NT2/D1 (cell line): ENCODE data around the gene ZNF268.

Source experiments
- DNase-seq: peaks from one replicate; pipeline ENCODE4 v3.0.0-alpha.2; 2011; ENCODE audit warnings: low read depth, low spot score
- H3K27me3 ChIP-seq: 2 replicates; pipeline ENCODE4 v1.6.0; 2011; ENCODE audit warnings: mild to moderate bottlenecking; ENCODE audit not compliant: insufficient read length, insufficient read depth
- H3K36me3 ChIP-seq: 2 replicates; pipeline ENCODE4 v1.6.1; 2011; ENCODE audit warnings: mild to moderate bottlenecking, low read length, mixed read lengths; ENCODE audit not compliant: insufficient read depth, insufficient read length
- H3K4me1 ChIP-seq: 2 replicates; pipeline ENCODE4 v1.5.1; 2011; ENCODE audit not compliant: insufficient read depth, insufficient read length
- H3K4me3 ChIP-seq: 2 replicates; pipeline ENCODE4 v1.5.1; 2011; ENCODE audit warnings: low read depth; ENCODE audit not compliant: insufficient read length
- H3K9ac ChIP-seq: 2 replicates; pipeline ENCODE4 v1.6.0; 2011; ENCODE audit warnings: low read depth; ENCODE audit not compliant: insufficient read length
- H3K9me3 ChIP-seq: 2 replicates; pipeline ENCODE4 v1.5.1; 2011; ENCODE audit warnings: mild to moderate bottlenecking, low read length; ENCODE audit not compliant: insufficient read depth
- SUZ12 ChIP-seq: IDR thresholded peaks from 2 replicates; pipeline ENCODE4 v1.6.1; 2011; ENCODE audit not compliant: insufficient read length, insufficient read depth; ENCODE audit errors: extremely low read depth
- YY1 ChIP-seq: IDR thresholded peaks from 2 replicates; pipeline ENCODE4 v1.6.1; 2011; ENCODE audit not compliant: insufficient read length, insufficient read depth
- ZNF274 ChIP-seq: IDR thresholded peaks from 2 replicates; pipeline ENCODE4 v1.6.1; 2011; ENCODE audit warnings: mild to moderate bottlenecking, low read depth, low read length

The ZNF268 gene

GRCh38 chr12:133206390-133206789 is 25.1 kb downstream of the ZNF268 start:
- peaks cover 90% of the 10 kb centered on the region for H3K9me3 ChIP-seq
- no peak overlapping the region for H3K4me3 ChIP-seq
- no peak for DNase-seq

DNA sequence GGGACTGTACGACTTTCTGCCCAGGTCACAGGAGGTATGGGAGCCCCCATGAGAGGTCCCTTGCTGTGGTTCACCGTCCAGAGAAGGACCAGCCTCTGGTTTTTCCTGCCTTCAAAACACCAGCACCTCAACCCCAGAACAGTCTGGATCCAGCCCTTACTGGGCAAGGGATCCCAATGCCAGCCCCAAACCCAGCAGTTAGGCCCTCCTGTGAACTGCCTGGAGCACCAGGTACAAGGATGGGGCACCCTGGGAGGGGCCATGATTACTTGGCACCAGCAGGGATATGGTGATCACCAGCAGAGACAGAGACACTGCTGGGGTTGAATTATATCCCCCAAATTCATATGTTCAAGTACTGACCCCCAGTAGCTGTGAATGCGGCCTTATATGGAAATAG is 34.4 kb downstream of the ZNF268 start:
- Histone ChIP-seq H3K4me3 (no peak overlapping the region), H3K9me3 (peaks cover 56% of the 10 kb centered on the region), H3K27me3 (no peaks in the 10 kb centered on the region), H3K36me3 (no peaks in the 10 kb centered on the region), H3K9ac (no peak overlapping the region), H3K4me1 (no peaks in the 10 kb centered on the region)
- no peak for TF ChIP-seq ZNF274
- no peak for TF ChIP-seq SUZ12
- TF ChIP-seq YY1: no peak
- DNase-seq: no peak

More at GRCh38 chr12:133206390-133206789, 25.1 kb downstream of the ZNF268 start:
- Histone ChIP-seq H3K4me1 (no peaks in the 10 kb centered on the region), H3K36me3 (peaks cover 43% of the 10 kb centered on the region), H3K9ac (no peak overlapping the region), H3K27me3 (no peaks in the 10 kb centered on the region)
- TF ChIP-seq SUZ12: no peak
- TF ChIP-seq ZNF274: no peak
- TF ChIP-seq YY1: no peak

DNA sequence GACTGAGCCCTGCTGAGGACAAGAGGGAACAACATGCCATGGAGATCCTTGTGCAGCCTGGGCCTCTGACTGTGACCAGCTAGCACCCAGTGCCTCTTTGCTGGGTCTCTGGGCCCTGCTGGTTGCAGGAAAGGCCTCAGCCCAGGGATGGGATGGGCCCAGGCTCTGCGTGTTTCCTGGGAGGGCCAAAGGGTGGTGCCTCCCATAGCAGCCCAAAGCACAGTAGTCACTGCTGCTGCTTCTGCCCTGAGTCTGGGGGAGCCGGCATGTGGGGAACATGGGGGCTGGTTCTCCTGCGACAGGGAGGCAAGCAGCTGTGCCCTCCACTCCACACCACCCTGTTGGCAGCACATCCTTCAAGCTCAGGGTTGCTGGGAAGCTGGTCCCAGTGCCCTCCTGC is 35.9 kb downstream of the ZNF268 start:
- TF ChIP-seq YY1 (no peak), SUZ12 (no peak), ZNF274 (no peak)
- H3K4me3 ChIP-seq: no peak overlapping the region
- no peak for DNase-seq
- no peaks in the 10 kb centered on the region for H3K4me1 ChIP-seq
- H3K36me3 ChIP-seq: no peaks in the 10 kb centered on the region
- no peak overlapping the region for H3K9ac ChIP-seq
- H3K9me3 ChIP-seq: peaks cover 55% of the 10 kb centered on the region
- H3K27me3 ChIP-seq: no peaks in the 10 kb centered on the region

- TF ChIP-seq YY1: no peak
- no peak for TF ChIP-seq ZNF274
- DNase-seq: no peak
- no peaks in the 10 kb centered on the region for H3K27me3 ChIP-seq
- no peaks in the 10 kb centered on the region for H3K4me1 ChIP-seq
- no peak overlapping the region for H3K4me3 ChIP-seq
- H3K36me3 ChIP-seq: no peaks in the 10 kb centered on the region
- H3K9me3 ChIP-seq: peaks cover 42% of the 10 kb centered on the region
- H3K9ac ChIP-seq: no peak overlapping the region
These were observed 39.2 kb downstream of the ZNF268 start for GRCh38 chr12:133220521-133220920.

- no peak for TF ChIP-seq YY1
- no peak for TF ChIP-seq ZNF274
- no peak for TF ChIP-seq SUZ12
- DNase-seq: no peak
- no peaks in the 10 kb centered on the region for H3K27me3 ChIP-seq
- no peak overlapping the region for H3K4me3 ChIP-seq
- H3K9ac ChIP-seq: no peak overlapping the region
- peaks cover 35% of the 10 kb centered on the region; the same call in 1 of the 2 replicates for H3K9me3 ChIP-seq
- H3K36me3 ChIP-seq: no peaks in the 10 kb centered on the region
- no peaks in the 10 kb centered on the region for H3K4me1 ChIP-seq
These were observed 39.9 kb downstream of the ZNF268 start for GRCh38 chr12:133221241-133221640.

DNA sequence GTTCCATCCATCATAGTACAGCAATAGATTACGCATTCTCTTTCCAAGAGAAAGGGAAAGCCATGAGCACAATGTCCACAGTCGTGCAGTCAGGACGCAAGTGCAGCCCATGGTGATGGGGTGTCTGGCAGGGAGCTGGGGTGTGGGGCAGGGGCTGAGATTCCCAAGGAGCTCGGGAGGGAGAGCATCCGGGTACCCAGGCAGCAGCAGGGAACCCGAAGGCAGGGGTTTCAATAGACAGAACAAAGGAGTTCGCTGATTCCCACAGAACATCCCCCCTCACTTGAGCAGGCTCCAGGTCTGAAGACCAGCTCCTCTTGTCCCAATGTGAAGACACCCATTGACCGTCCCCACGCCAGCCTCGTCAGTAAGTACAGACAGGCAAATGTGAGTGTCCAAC is 40.9 kb downstream of the ZNF268 start:
- Histone ChIP-seq H3K36me3 (no peaks in the 10 kb centered on the region), H3K4me3 (no peak overlapping the region), H3K27me3 (no peaks in the 10 kb centered on the region), H3K4me1 (no peaks in the 10 kb centered on the region), H3K9ac (no peak overlapping the region), H3K9me3 (peaks cover 25% of the 10 kb centered on the region; the same call in 1 of the 2 replicates)
- no peak for DNase-seq
- TF ChIP-seq SUZ12: no peak
- TF ChIP-seq ZNF274: no peak
- no peak for TF ChIP-seq YY1

- H3K4me3 ChIP-seq: no peak overlapping the region
- TF ChIP-seq ZNF274 (no peak), SUZ12 (no peak), YY1 (no peak)
- no peak for DNase-seq
- peaks cover 17% of the 10 kb centered on the region; the same call in 1 of the 2 replicates for H3K9me3 ChIP-seq
- H3K4me1 ChIP-seq: no peaks in the 10 kb centered on the region
- H3K27me3 ChIP-seq: no peaks in the 10 kb centered on the region
- H3K9ac ChIP-seq: no peak overlapping the region
- H3K36me3 ChIP-seq: no peaks in the 10 kb centered on the region
These were observed 44.2 kb downstream of the ZNF268 start for GRCh38 chr12:133225527-133225926.
